Tibial artery (tissue), 4 donors: ENCODE data around the gene PNCK.

Experiments
- DNase-seq, 2 donors: peaks; one replicate each; pipeline ENCODE4 v3.0.0-alpha.2; 2019
- H3K27ac ChIP-seq, 2 donors: fragments of 200-600 bp; sonication (generic) in 1 of 2; 1 replicate in 1 of 2; 2 replicates in 1 of 2; pipeline ENCODE4 v1.5.1; 2018 to 2019; ENCODE audit warnings: mild to moderate bottlenecking in 1 of 2
- H3K27me3 ChIP-seq, 2 donors: fragments of 200-600 bp; sonication (generic) in 1 of 2; one replicate each; pipeline versions ENCODE4 v1.5.1 to v1.6.0; 2016 to 2019
- H3K36me3 ChIP-seq, 3 donors: fragments of 200-600 bp; sonication (generic) in 2 of 3; one replicate each; pipeline ENCODE4 v1.5.1; 2016 to 2019; ENCODE audit warnings: mild to moderate bottlenecking in 2 of 3
- H3K4me1 ChIP-seq, 4 donors: fragments of 200-600 bp; sonication (generic) in 2 of 4; 1 replicate in 3 of 4; 2 replicates in 1 of 4; pipeline ENCODE4 v1.5.1; 2016 to 2019
- H3K4me3 ChIP-seq, 2 donors: fragments of 200-600 bp; sonication (generic) in 1 of 2; 1 replicate in 1 of 2; 2 replicates in 1 of 2; pipeline ENCODE4 v1.5.1; 2018 to 2019; ENCODE audit warnings: mild to moderate bottlenecking in 2 of 2
- H3K9me3 ChIP-seq, 3 donors: fragments of 200-600 bp; sonication (generic) in 1 of 3; one replicate each; pipeline ENCODE4 v1.5.1; 2016 to 2019
- CTCF ChIP-seq, 2 experiments: fragments of 200-600 bp in 1 of 2; fragments of 450-650 bp in 1 of 2; IDR thresholded peaks; one replicate each; pipeline ENCODE4 v1.5.1; 2017 to 2019; ENCODE audit warnings: antibody characterized with exemption in 2 of 2, mild to moderate bottlenecking in 1 of 2, moderate library complexity in 1 of 2
- intact Hi-C: fragments of 100-400 bp; cut with DNase I; formaldehyde crosslinking; loops from one replicate; pipeline ENCODE4 v1.15.0; 2023; ENCODE audit warnings: low total_unique reads

Gene PNCK

GRCh38 chrX:153670748-153671588 lies 2.6 kb downstream of the PNCK start:
- TF ChIP-seq CTCF (IDR thresholded peaks at IDR 0.05) = no peak
- DNase-seq = no peak
- Histone ChIP-seq H3K4me1 (peaks cover 0 to 6% (median 2%) of the 10 kb centered on the region in 4 donors), H3K36me3 (no peaks in the 10 kb centered on the region), H3K9me3 (no peaks in the 10 kb centered on the region), H3K27ac (no peak overlapping the region), H3K27me3 (peaks cover 0 to 14% of the 10 kb centered on the region in 2 donors), H3K4me3 (no peak overlapping the region)
- intact Hi-C loops = loop anchor here (5.0 kb wide), 1 partner anchor 124 kb away; no protein-coding TSS in a partner anchor

DNA sequence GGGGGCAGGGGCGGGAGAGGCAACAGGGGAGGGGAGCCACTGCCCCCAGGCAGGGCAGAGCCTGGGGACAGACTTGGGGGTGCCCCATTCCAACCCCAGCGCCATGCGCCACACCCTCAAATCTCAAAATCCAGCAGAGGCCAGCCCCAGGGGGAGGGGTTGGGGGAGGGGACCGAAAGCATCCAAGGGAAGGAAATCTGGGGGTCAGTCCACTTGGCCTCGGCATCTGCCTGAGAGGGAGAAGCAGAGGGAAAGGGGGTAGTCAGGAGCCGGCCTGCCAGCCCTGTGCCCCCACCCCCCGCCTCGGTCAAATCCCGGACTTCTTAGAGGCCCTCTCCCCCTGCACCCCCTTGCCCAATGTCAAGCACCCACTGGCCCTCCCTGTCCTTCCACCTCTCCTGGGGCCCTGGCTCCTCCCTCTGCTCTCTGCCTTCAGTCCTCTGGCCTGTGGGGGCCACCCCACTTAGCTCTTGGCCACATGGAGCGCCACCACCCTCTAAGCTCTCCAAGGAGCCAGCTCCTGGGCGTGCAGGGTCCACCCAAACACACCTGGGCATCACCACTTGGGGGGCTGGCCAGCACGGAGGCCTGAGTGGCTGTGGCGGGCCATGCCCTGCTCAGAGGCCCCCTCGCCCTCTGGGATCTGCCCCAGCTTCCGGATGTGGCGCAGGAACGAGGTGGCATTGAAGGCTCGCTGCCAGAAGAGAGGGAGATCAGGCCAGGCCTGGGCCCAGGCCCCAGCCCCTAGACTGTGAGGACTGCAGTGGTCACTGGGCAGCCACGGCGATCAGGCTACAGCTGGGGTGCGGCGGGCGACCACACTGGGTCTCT lies 3.5 kb downstream of the PNCK start:
- H3K36me3 ChIP-seq = no peaks in the 10 kb centered on the region
- H3K27me3 ChIP-seq = peaks cover 0 to 14% of the 10 kb centered on the region in 2 donors
- intact Hi-C loops = loop anchor here (5.0 kb wide), 3 partner anchors 63 to 133 kb away; no protein-coding TSS in a partner anchor
- TF ChIP-seq CTCF (IDR thresholded peaks at IDR 0.05) = no peak
- DNase-seq = no peak
- no peak overlapping the region for H3K4me3 ChIP-seq
- H3K4me1 ChIP-seq = peaks cover 0 to 6% (median 2%) of the 10 kb centered on the region in 4 donors
- H3K27ac ChIP-seq = no peak overlapping the region
- H3K9me3 ChIP-seq = no peaks in the 10 kb centered on the region

DNA sequence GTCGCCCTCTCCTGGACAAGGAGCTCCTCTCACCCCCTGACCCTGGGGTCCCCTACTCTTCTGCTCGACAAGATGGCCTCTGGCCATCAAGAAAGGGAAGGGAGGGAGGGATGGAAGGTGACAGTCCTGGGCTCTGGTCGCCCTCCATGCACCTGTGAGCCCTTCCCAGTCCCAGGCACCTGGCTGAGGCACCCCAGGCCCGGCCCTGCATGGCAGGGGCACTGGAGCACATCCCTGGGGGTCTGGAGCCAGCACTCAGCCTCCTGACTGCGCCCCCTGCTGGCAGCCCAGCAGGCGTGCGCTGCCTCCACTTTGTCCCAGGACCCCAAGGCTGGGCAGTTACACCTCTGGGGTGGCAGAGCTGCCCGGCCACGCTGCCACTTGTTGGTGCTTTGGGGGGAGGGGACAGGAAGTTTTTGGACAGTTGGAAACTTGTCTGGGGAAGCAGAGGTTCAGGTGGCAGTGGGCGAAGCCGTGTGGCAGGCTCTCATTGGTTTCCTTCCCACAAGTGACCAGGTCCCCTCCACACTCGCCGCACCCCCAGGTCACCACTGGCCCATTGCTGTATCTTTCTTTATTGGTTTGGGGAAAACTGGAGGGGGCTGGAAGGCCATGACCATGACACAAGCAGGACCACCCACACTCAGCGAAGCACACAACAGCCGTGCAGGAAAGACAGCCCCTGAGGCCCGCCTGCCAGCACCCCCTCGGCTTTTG lies 4.3 kb downstream of the PNCK start:
- no peak overlapping the region for H3K4me3 ChIP-seq
- H3K4me1 ChIP-seq = peaks cover 0 to 6% (median 2%) of the 10 kb centered on the region in 4 donors
- H3K9me3 ChIP-seq = no peaks in the 10 kb centered on the region
- TF ChIP-seq CTCF (IDR thresholded peaks at IDR 0.05) = peak; percentile 49 to 63
- no peaks in the 10 kb centered on the region for H3K36me3 ChIP-seq
- DNase-seq = no peak
- intact Hi-C loops = loop anchor here (5.0 kb wide), 2 partner anchors 62 to 132 kb away; no protein-coding TSS in a partner anchor
- no peak overlapping the region for H3K27ac ChIP-seq
- peaks cover 0 to 11% of the 10 kb centered on the region in 2 donors for H3K27me3 ChIP-seq

DNA sequence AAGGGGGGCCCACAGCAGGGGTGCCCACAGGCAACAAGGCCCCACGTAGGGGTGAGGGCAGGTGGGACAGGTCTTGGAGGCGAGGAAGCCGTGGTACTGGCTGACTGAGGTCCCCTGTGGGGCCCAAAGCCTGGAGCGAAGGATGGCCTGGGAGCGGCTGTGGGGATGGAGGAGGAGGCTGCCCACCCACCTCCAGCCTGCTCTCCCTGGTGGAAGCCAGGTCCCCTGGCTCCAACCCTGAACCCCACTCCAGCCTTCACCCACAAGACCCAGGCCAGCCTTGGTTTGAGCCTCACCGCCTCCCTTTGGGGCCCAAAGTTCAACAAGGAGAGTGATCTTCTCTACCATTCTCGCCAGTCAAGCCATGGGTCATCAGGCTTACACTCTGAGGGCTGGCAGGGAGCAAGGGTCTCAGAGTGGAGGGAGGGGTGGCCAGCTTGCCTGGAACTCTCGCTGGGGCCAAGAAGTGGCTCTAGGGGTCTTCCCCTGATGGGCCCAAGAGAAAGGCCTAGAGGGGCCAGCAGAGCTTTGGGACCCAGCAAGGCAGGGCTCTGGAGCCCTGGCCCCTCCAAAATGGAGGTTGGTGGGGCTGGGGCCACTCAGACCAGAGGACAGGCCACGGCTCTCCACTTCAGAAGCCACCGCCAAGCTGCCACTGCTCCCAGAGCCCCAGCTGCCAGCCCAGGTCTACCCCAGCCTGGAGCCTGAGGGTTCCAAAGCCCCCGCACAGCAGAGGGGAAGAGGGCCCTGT lies 5.0 kb downstream of the PNCK start:
- intact Hi-C loops = loop anchor here (5.0 kb wide), 2 partner anchors 61 to 131 kb away; no protein-coding TSS in a partner anchor
- Histone ChIP-seq H3K4me1 (peaks cover 0 to 6% (median 2%) of the 10 kb centered on the region in 4 donors), H3K4me3 (no peak overlapping the region), H3K27me3 (peaks cover 0 to 7% of the 10 kb centered on the region in 2 donors), H3K27ac (peak overlapping the region in 1 of 2 donors; percentile 35), H3K36me3 (no peaks in the 10 kb centered on the region), H3K9me3 (no peaks in the 10 kb centered on the region)
- no peak for DNase-seq
- no peak for TF ChIP-seq CTCF (IDR thresholded peaks at IDR 0.05)
